ENCODE results near the gene ZNF664. TPM values are rescaled to one million over a fixed set of nuclear protein-coding genes. Genes with fewer than 3 reads are reported as not detected.
A peak's percentile ranks its signal among the peaks of the same experiment; 100 is the strongest.

The ZNF664 gene
- total RNA-seq (28.3 TPM), polyA plus RNA-seq (ENCODE audit: insufficient read depth in 1 of 8, insufficient read length in 8 of 8, low replicate concordance in 1 of 8) (10 to 100 TPM; 39.0 to 58.9 (median 43.2) TPM)
- long read RNA-seq, donor 1, full-length matches to known transcripts: 5 of 5 reads
- long read RNA-seq, donor 1, partial matches to known transcripts: 0 of 5 reads
- long read RNA-seq, donor 1, other reads (novel, unspliced or antisense): 0 of 5 reads
- long read RNA-seq, donor 2, partial matches to known transcripts: 0 of 1 reads
- long read RNA-seq, donor 2, other reads (novel, unspliced or antisense): 0 of 1 reads
- long read RNA-seq, donor 3, full-length matches to known transcripts: 13 of 42 reads
- long read RNA-seq, donor 3, partial matches to known transcripts: 24 of 42 reads
- long read RNA-seq, donor 3, other reads (novel, unspliced or antisense): 5 of 42 reads
- long read RNA-seq, donor 4, full-length matches to known transcripts: 5 of 21 reads
- long read RNA-seq, donor 4, partial matches to known transcripts: 16 of 21 reads
- long read RNA-seq, donor 4, other reads (novel, unspliced or antisense): 0 of 21 reads
- long read RNA-seq, donor 5, full-length matches to known transcripts: 22 of 27 reads
- long read RNA-seq, donor 5, partial matches to known transcripts: 0 of 27 reads
- long read RNA-seq, donor 5, other reads (novel, unspliced or antisense): 5 of 27 reads
- long read RNA-seq, donor 6, full-length matches to known transcripts: 12 of 12 reads
- long read RNA-seq, donor 6, partial matches to known transcripts: 0 of 12 reads
- long read RNA-seq, donor 6, other reads (novel, unspliced or antisense): 0 of 12 reads
- long read RNA-seq, donor 7, full-length matches to known transcripts: 12 of 23 reads
- long read RNA-seq, donor 7, partial matches to known transcripts: 11 of 23 reads
- long read RNA-seq, donor 7, other reads (novel, unspliced or antisense): 0 of 23 reads
- long read RNA-seq, donor 8, full-length matches to known transcripts: 13 of 13 reads
- long read RNA-seq, donor 8, partial matches to known transcripts: 0 of 13 reads
- long read RNA-seq, donor 8, other reads (novel, unspliced or antisense): 0 of 13 reads
- long read RNA-seq, donor 9, full-length matches to known transcripts: 10 of 10 reads
- long read RNA-seq, donor 9, partial matches to known transcripts: 0 of 10 reads
- long read RNA-seq, donor 9, other reads (novel, unspliced or antisense): 0 of 10 reads
- long read RNA-seq, donor 10, full-length matches to known transcripts: 6 of 6 reads
- long read RNA-seq, donor 10, partial matches to known transcripts: 0 of 6 reads
- long read RNA-seq, donor 10, other reads (novel, unspliced or antisense): 0 of 6 reads
- long read RNA-seq, donor 11, full-length matches to known transcripts: 8 of 8 reads
- long read RNA-seq, donor 11, partial matches to known transcripts: 0 of 8 reads
- long read RNA-seq, donor 11, other reads (novel, unspliced or antisense): 0 of 8 reads

GRCh38 chr12:123972457-123973401, at the start of gene ZNF664, which contains the start of gene CCDC92:
TSS of gene ZNF664 (plus strand) at chr12:123973215. CDS start at chr12:124012145, 38,930 bp downstream.
TSS of gene CCDC92 (minus strand) at chr12:123972831. CDS start at chr12:123944305, 28,526 bp downstream.
- Histone ChIP-seq H3K4me1 (ENCODE audit: control insufficient read depth, insufficient read depth, low read length) (peaks cover 9% of the 10 kb centered on the region), H3K27me3 (ENCODE audit: control insufficient read depth, insufficient read depth, low read length) (no peaks in the 10 kb centered on the region), H3K9me3 (replicated peaks; ENCODE audit: control insufficient read depth, low read depth, low read length) (no peaks in the 10 kb centered on the region), H3K27ac (ENCODE audit: low read length) (peak within 1 kb of the TSS; percentile 79), H3K36me3 (ENCODE audit: control insufficient read depth, insufficient read depth, low read length) (peaks cover 13% of the 10 kb centered on the region), H3K4me3 (ENCODE audit: low read length) (peak within 1 kb of the TSS; percentile 65)
- peak; percentile 97 for DNase-seq
- under 1% methylated on average over 100 of the region's 138 CpGs for WGBS (ENCODE audit: insufficient coverage)

- 51% methylated on average over 6 of the region's 7 CpGs for WGBS (ENCODE audit: insufficient coverage)
- H3K9me3 ChIP-seq (replicated peaks; ENCODE audit: control insufficient read depth, low read depth, low read length): no peaks in the 10 kb centered on the region
- H3K27me3 ChIP-seq (ENCODE audit: control insufficient read depth, insufficient read depth, low read length): no peaks in the 10 kb centered on the region
- DNase-seq: no peak
- H3K4me3 ChIP-seq (ENCODE audit: low read length): no peak overlapping the region
- H3K27ac ChIP-seq (ENCODE audit: low read length): no peak overlapping the region
- H3K36me3 ChIP-seq (ENCODE audit: control insufficient read depth, insufficient read depth, low read length): no peaks in the 10 kb centered on the region
- H3K4me1 ChIP-seq (ENCODE audit: control insufficient read depth, insufficient read depth, low read length): peaks cover 3% of the 10 kb centered on the region
Observed at GRCh38 chr12:123923927-123924326, 49.1 kb upstream of the ZNF664 start.

- Histone ChIP-seq H3K27ac (ENCODE audit: low read length) (no peak overlapping the region), H3K36me3 (ENCODE audit: control insufficient read depth, insufficient read depth, low read length) (no peaks in the 10 kb centered on the region), H3K4me1 (ENCODE audit: control insufficient read depth, insufficient read depth, low read length) (peaks cover 10% of the 10 kb centered on the region), H3K4me3 (ENCODE audit: low read length) (no peak overlapping the region), H3K27me3 (ENCODE audit: control insufficient read depth, insufficient read depth, low read length) (no peaks in the 10 kb centered on the region), H3K9me3 (replicated peaks; ENCODE audit: control insufficient read depth, low read depth, low read length) (no peaks in the 10 kb centered on the region)
- WGBS (ENCODE audit: insufficient coverage): 80% methylated on average over 2 of the region's 4 CpGs
- DNase-seq: no peak
Observed at GRCh38 chr12:123924539-123924938, 48.5 kb upstream of the ZNF664 start.

- H3K9me3 ChIP-seq (replicated peaks; ENCODE audit: control insufficient read depth, low read depth, low read length): no peaks in the 10 kb centered on the region
- H3K4me1 ChIP-seq (ENCODE audit: control insufficient read depth, insufficient read depth, low read length): peaks cover 17% of the 10 kb centered on the region
- 77% methylated on average over 7 of the region's 15 CpGs for WGBS (ENCODE audit: insufficient coverage)
- H3K4me3 ChIP-seq (ENCODE audit: low read length): no peak overlapping the region
- H3K27me3 ChIP-seq (ENCODE audit: control insufficient read depth, insufficient read depth, low read length): no peaks in the 10 kb centered on the region
- no peak for DNase-seq
- H3K27ac ChIP-seq (ENCODE audit: low read length): no peak overlapping the region
- no peaks in the 10 kb centered on the region for H3K36me3 ChIP-seq (ENCODE audit: control insufficient read depth, insufficient read depth, low read length)
Observed at GRCh38 chr12:123928274-123928865, 44.6 kb upstream of the ZNF664 start.

GRCh38 chr12:123928897-123929296, 44.1 kb upstream of the ZNF664 start:
- 80% methylated on average over 1 of the region's 7 CpGs for WGBS (ENCODE audit: insufficient coverage)
- H3K9me3 ChIP-seq (replicated peaks; ENCODE audit: control insufficient read depth, low read depth, low read length): no peaks in the 10 kb centered on the region
- no peak overlapping the region for H3K4me3 ChIP-seq (ENCODE audit: low read length)
- no peak overlapping the region for H3K27ac ChIP-seq (ENCODE audit: low read length)
- H3K36me3 ChIP-seq (ENCODE audit: control insufficient read depth, insufficient read depth, low read length): no peaks in the 10 kb centered on the region
- H3K4me1 ChIP-seq (ENCODE audit: control insufficient read depth, insufficient read depth, low read length): peaks cover 17% of the 10 kb centered on the region
- no peaks in the 10 kb centered on the region for H3K27me3 ChIP-seq (ENCODE audit: control insufficient read depth, insufficient read depth, low read length)
- no peak for DNase-seq

GRCh38 chr12:123929946-123930583, 43.0 kb upstream of the ZNF664 start:
- no peak overlapping the region for H3K27ac ChIP-seq (ENCODE audit: low read length)
- WGBS (ENCODE audit: insufficient coverage): 84% methylated on average over 4 of the region's 9 CpGs
- no peak overlapping the region for H3K4me3 ChIP-seq (ENCODE audit: low read length)
- no peaks in the 10 kb centered on the region for H3K9me3 ChIP-seq (replicated peaks; ENCODE audit: control insufficient read depth, low read depth, low read length)
- peaks cover 17% of the 10 kb centered on the region for H3K4me1 ChIP-seq (ENCODE audit: control insufficient read depth, insufficient read depth, low read length)
- peaks cover 6% of the 10 kb centered on the region for H3K36me3 ChIP-seq (ENCODE audit: control insufficient read depth, insufficient read depth, low read length)
- H3K27me3 ChIP-seq (ENCODE audit: control insufficient read depth, insufficient read depth, low read length): no peaks in the 10 kb centered on the region
- DNase-seq: peak; percentile 34

- Histone ChIP-seq H3K4me3 (ENCODE audit: low read length) (no peak overlapping the region), H3K27ac (ENCODE audit: low read length) (no peak overlapping the region), H3K36me3 (ENCODE audit: control insufficient read depth, insufficient read depth, low read length) (peaks cover 21% of the 10 kb centered on the region), H3K4me1 (ENCODE audit: control insufficient read depth, insufficient read depth, low read length) (peaks cover 17% of the 10 kb centered on the region), H3K27me3 (ENCODE audit: control insufficient read depth, insufficient read depth, low read length) (no peaks in the 10 kb centered on the region), H3K9me3 (replicated peaks; ENCODE audit: control insufficient read depth, low read depth, low read length) (no peaks in the 10 kb centered on the region)
- DNase-seq: no peak
- WGBS (ENCODE audit: insufficient coverage): 90% methylated on average over 9 of the region's 14 CpGs
Observed at GRCh38 chr12:123931686-123932321, 41.2 kb upstream of the ZNF664 start.

GRCh38 chr12:123933214-123933613, 39.8 kb upstream of the ZNF664 start:
- Histone ChIP-seq H3K36me3 (ENCODE audit: control insufficient read depth, insufficient read depth, low read length) (peaks cover 33% of the 10 kb centered on the region), H3K27me3 (ENCODE audit: control insufficient read depth, insufficient read depth, low read length) (no peaks in the 10 kb centered on the region)

More at GRCh38 chr12:123933214-123933613, 39.8 kb upstream of the ZNF664 start:
- Histone ChIP-seq H3K9me3 (replicated peaks; ENCODE audit: control insufficient read depth, low read depth, low read length) (no peaks in the 10 kb centered on the region), H3K4me3 (ENCODE audit: low read length) (no peak overlapping the region), H3K4me1 (ENCODE audit: control insufficient read depth, insufficient read depth, low read length) (peaks cover 14% of the 10 kb centered on the region), H3K27ac (ENCODE audit: low read length) (no peak overlapping the region)
- DNase-seq: no peak
- whole genome bisulfite sequencing (ENCODE audit: insufficient coverage): 85% methylated on average over 14 of the region's 14 CpGs
